Activated CD4-positive, alpha-beta T cell treated with anti-CD3 and anti-CD28 coated beads, Interleukin-2, Interleukin-6, amounts not matched to agents 100 ng/mL and 50 ng/mL, durations not matched to agents 16 hours and 8 hours (primary cell): ENCODE data around the gene CCDC175.

ENCODE experiments used
- DNase-seq: peaks from one replicate; pipeline ENCODE4 v3.0.0-alpha.2; 2020

Gene CCDC175

DNA sequence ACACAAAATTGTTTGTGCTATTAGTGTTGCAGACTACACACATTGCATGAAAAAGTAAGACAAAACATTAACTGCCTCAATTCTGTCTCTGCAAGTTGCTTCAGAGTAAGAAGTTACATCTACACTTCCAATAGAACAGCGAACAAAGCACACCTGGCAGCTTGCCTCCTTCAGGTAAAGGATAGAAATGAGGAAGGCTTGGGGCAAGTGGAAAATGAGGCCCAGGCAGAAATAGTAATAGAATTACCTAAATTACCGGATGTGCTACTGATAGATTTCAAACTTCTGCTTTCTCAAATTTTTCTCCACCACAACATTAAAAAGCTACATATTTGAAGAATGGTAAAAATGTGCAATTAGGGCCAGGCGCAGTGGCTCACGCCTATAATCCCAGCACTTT lies 37.7 kb downstream of the CCDC175 start:
- no peak for DNase-seq

DNA sequence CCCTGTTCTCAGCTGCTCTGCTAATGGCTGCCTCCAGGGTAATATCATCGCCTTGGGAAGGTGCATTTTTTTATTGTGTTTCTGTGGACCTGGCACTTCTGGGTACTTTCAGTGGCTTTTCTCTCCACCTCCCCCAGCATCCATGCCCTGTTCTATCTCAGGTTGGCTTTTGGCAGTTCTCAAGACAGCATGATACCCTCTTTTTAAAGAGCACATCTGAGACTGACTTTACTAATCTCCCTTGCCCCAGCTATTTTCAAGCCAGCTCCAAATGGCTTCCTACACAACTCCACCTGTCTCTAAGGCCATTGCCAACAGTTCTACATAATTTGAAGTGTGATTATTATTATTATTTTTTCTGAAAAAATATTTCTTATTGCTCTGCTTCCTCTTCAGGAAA lies 39.1 kb downstream of the CCDC175 start:
- DNase-seq = no peak

GRCh38 chr14:59534361-59534987 lies 42.1 kb downstream of the CCDC175 start:
- DNase-seq = no peak

DNA sequence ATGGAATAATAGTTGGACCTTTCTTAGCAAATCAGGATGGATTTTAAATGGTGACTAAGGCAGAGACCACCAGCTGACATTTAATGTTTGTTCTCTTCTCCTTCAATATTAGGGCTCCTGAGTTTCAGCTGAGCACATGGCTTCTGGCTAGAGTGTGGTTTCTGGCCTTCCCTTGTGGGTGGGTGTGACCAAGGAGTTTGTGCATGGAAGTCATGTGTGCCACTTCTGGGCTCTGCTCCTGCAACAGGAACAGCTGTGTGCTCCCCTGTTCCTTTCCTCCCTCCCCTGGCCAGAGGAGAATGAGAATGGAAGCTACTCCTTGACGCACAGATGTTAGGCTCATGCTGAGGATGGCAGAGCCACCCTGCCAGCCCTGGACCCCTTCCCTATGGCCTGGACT lies 44.2 kb downstream of the CCDC175 start:
- no peak for DNase-seq

GRCh38 chr14:59530349-59530748 lies 46.3 kb downstream of the CCDC175 start:
- DNase-seq = no peak

DNA sequence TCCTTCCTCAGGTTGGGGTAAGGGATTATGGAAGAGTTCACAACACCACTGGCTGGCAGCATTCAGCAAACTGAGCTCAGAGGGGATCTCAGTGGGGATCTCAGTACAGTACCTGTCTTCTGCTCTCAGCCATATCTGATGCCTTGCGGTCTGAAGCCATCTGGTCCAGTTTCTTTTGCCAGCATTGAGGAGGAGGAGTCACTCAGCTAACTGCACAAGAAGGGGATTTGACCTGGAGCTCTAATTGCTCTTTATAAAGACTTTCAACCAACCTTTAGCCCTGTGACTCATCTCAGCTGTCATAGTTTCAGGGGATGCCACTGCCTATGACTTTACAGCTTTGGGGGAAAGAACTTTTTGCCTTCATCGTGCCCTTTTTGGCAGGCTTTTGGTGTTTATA lies 47.4 kb downstream of the CCDC175 start:
- DNase-seq = no peak

- DNase-seq = no peak
These were observed 56.4 kb downstream of the CCDC175 start for GRCh38 chr14:59520224-59520623.

DNA sequence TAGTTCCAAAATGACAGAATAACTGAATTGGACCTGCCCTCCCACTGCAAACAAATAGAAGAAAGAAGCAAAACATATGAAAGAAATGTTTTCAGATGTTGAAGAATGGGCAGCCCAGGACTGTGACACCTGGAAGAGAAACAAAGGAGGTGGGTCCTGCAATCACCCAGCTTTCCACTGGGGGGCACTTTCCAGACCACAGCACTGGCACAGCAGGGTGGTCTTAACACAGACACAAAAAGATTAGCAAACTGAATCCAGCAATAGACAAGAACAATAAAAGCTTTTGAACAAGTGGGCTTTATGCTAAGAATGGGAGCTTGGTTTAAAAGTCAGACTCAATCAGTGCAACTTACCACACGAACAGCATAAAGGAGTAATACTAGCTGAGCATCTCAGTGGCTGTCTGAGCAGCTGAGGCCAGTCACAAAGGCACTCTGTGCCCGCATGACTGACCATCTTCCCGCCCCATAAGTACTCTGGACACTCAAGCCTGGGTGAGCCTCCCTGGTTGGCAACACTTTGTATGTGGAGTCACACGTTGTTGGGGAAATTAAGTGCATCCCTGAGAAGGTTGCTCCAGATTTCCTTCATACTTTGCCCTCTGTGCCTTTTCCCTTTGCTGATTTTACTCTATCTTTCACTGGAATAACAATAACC lies 64.6 kb downstream of the CCDC175 start:
- DNase-seq = peak; percentile 19

DNA sequence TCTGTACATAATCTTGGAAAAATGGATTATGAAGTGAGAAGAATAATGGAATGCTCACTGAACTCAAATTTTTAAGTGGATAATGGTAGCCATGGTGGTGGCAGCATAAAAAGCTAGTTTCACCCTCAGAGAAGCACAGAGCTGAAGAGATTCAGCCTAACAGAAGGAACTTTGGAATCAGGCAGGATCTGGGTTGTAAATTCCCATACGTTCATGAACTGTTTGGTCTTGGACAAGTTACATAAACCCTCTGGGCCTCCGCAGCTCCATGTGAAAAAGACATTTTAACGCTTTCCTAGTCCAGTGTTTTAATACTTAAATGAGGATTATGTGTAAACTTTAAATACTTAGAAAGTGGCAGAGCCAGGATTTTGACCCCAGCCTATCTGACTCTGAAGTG lies 65.6 kb downstream of the CCDC175 start:
- DNase-seq = no peak

DNA sequence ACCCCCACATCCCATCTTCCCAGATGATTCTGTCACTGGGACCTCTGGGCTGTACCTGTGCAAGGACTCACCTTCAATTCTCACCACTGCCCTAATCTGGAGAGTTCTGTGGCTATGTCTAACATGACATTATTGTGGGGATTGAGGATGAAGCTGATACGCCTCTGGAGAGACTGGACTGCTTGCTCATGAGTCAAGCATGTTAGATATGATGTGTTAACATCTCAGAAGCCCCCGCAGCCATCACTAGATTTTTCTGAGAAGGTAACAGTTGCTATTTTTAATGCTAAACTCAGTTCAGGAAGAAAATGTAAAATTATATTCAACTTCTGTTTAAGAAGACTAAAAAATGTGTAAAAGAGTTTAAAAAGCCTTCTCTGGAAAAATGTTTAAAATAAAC lies 66.6 kb downstream of the CCDC175 start:
- DNase-seq = no peak

DNA sequence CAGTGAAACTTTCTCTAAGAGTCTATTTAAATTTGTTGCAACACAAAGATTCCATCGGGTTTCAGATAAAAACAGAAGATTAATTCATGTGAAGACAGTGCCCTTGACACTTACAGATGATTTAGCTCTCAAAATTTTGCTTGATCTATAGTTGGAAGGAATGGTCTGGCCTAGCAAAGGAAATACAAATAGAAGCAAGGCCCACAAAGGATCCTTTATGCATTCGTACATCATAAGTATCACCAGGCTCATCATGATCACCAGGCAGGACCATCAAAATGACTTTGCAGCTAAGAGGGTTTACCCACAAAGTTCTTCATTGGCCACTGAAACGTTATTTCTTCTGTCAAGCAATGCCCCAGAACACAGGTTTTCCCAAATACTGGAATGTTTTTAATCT lies 67.5 kb downstream of the CCDC175 start:
- no peak for DNase-seq

GRCh38 chr14:59507752-59508103 lies 68.9 kb downstream of the CCDC175 start:
- no peak for DNase-seq

DNA sequence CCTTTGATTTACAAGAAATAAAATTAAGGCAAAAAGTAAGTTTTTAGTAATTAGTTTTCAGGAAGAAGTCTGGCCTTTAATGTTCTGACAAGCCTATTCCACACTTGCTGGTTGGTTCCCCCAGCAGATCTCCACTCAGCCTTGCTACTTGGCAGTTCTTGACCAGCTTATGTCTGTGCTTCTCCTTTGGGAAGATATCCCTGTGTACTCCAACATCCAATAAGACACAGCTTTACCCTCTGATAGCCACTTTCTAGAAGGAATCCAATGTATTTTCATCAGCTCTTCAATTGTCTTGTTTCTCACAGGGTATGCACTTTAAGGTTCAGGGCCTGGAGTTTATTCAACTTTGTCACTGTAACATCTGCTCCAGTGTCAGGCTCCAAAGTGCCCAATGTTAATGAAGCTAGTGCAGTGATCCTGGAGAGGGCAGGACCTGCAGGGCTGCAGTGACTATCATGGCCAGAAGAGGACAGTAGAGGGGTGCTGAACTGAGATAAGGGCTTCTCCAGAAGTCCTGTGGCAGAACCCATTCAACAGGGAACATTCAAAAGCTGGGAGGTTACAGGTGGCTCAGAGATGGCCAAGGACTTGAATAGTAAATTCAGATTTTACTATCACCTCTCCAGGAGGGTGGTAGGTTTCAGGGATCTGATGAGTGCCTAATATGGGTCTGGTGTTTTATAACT lies 69.4 kb downstream of the CCDC175 start:
- DNase-seq = peak; percentile 60

GRCh38 chr14:59503256-59503655 lies 73.4 kb downstream of the CCDC175 start:
- DNase-seq = no peak

- DNase-seq = no peak
These were observed 75.9 kb downstream of the CCDC175 start for GRCh38 chr14:59500732-59501131.

DNA sequence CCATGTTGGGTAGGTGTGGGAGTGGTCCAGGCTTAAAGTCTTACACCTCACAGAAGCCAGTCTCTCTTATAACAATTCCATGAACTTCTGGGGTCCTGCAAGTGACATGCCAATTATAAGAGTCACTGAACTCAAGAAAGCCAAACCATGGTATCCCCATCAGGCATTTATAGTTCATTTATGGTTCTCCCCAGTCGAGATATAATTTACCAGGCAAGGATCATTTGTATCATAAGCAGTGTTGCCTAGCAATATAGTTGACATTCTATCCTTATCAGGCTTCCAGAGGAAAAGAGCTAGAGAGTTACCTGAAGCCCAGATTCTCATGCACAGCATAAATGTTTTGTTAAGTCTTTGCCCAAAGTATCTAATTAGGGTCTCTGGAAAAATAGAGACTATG lies 84.2 kb downstream of the CCDC175 start:
- DNase-seq = no peak

DNA sequence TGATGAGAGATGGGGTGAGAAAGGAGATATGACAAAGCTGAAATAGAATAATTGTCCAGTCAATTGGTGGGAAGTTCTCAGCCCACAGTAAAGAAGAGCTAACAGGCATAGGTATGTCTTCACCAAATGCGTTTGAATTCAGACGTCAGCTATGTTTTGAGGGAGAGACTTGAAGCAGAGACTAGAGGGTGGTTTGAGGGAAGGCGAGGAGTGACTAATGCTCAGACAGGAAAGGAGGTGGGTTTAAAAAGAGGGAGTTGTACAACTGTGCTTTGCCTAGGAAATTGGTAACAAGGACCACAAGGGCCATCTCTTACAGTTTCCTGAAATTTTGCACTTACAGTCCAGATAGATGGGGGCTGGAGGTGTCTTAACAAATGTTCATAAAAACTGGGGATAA lies 85.9 kb downstream of the CCDC175 start:
- DNase-seq = no peak

DNA sequence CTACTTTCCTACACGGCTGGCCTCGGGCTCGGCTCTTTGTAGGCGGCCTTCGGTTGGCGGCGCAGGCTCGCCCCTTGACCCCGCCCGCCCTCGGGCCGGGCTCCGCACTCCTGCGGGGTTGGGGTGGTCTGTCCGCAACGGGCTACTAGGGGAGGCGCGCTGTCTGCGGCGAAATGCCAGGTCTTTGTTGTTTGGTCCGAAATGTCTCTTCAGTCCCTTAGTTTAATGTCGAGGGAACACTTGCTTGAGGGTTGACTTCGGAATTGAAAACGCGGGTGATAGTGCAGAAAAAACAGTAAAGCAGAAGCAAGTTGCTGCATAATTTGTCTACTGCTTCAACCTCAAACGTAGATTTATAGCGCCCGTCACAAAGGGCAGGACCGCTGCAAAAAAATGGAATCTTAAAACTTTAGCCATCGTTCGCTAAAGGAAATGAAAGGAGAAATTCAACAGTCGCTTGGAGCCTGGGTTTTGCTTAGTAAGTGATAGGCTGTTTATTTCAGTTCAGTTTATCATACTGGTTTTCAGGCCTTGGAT lies 91.9 kb downstream of the CCDC175 start:
- no peak for DNase-seq

- DNase-seq = peak; percentile 97
These were observed 92.6 kb downstream of the CCDC175 start, which contains the start of the genes JKAMP and L3HYPDH for GRCh38 chr14:59483819-59484638. TSS of gene JKAMP (plus strand) at chr14:59484517. CDS start at chr14:59484590, 73 bp downstream. TSS of gene L3HYPDH (minus strand) at chr14:59484408. CDS start at chr14:59484316, 92 bp downstream.

DNA sequence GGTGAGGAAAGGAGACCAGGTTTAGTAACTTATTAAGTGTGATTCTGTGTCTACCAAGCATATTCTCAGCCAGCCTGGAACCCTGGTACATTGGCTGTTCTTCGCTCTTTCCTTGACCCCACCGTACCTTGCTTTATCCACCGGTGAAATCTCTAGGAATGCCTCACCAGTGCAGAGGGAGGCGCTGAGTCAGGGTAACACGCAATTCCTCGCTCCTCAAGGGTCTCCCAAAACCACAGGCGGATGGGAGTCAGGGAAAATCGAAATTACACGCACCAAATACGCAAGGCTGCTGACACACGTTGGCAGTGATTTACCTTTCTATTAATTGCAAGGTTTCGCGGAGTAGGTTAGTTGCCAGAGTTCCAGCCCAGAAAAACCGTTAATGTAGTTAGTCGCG lies 93.2 kb downstream of the CCDC175 start:
- no peak for DNase-seq

DNA sequence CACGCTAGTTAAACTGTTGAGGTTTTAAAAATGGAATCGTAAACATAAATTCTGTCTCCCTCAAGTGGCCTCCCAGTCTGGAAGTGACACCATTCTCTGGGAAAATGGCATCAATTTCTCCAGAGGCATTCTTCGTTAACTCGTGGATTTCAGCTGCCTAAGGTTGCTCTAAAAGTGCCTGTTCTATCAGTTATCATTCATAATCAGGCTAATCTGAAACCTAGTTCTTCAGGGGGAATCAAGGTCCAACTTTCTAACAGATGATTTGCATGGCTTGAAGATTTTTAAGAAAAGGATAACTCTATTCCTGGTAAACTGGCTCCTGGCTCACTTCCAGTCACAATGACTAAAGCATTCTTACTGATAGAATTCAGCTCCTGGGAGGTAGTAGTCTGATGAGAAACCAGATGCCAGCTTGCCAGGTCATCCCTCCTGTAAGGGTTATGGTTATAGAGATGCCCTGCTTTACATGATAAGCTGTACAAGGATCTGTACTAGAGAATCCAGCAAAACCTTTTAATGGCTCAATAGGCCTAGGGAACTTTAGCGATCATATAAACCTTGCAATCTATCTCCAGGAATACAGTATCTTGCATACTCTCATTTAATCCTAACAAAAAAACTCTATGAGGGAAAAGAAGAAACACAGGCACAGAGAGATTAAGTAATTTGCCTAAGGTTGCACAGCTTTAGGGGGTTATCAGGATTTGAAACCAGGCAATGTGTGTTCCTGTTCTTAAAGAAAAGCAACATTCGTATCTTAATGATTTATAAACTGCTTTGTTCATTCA lies 93.9 kb downstream of the CCDC175 start:
- DNase-seq = peak; percentile 9

- DNase-seq = no peak
These were observed 94.6 kb downstream of the CCDC175 start for GRCh38 chr14:59481871-59482540.
